IPS-NIHi7 (cell line): Measurements from ENCODE around the gene XYLB.
"Not testable (repeated sequence)": the region's sequence is repeated elsewhere in the genome, so short reads cannot be mapped to it uniquely, and the experiment has no call there.

Experiments used
- DNase-seq: peaks from one replicate; pipeline ENCODE4 v3.0.0; 2012; ENCODE audit warnings: mixed read lengths; ENCODE audit errors: extremely low spot score

Gene XYLB

GRCh38 chr3:38346587-38347410, at the start of gene XYLB:
XYLB (plus strand) TSS chr3:38346785; CDS start chr3:38346869, 84 bp downstream.
- DNase-seq = peak; percentile 94

- not testable (repeated sequence) for DNase-seq
Observed at GRCh38 chr3:38297053-38297452, 49.5 kb upstream of the XYLB start.

- no peak for DNase-seq
Observed at GRCh38 chr3:38297537-38297936, 49.0 kb upstream of the XYLB start.

- DNase-seq = no peak
Observed at GRCh38 chr3:38297947-38298711, 48.5 kb upstream of the XYLB start.

GRCh38 chr3:38306941-38307340, 39.6 kb upstream of the XYLB start:
- DNase-seq = no peak

GRCh38 chr3:38307599-38307998, 39.0 kb upstream of the XYLB start:
- no peak for DNase-seq

- no peak for DNase-seq
Observed at GRCh38 chr3:38308456-38308855, 38.1 kb upstream of the XYLB start.

- no peak for DNase-seq
Observed at GRCh38 chr3:38311476-38311875, 35.1 kb upstream of the XYLB start.

GRCh38 chr3:38311941-38312340, 34.6 kb upstream of the XYLB start:
- no peak for DNase-seq

GRCh38 chr3:38312356-38312755, 34.2 kb upstream of the XYLB start:
- no peak for DNase-seq

- no peak for DNase-seq
Observed at GRCh38 chr3:38313263-38313662, 33.3 kb upstream of the XYLB start.

GRCh38 chr3:38313695-38314094, 32.9 kb upstream of the XYLB start:
- DNase-seq = no peak

- DNase-seq = no peak
Observed at GRCh38 chr3:38314112-38314763, 32.3 kb upstream of the XYLB start.

GRCh38 chr3:38314764-38315487, 31.7 kb upstream of the XYLB start:
- no peak for DNase-seq

- no peak for DNase-seq
Observed at GRCh38 chr3:38315488-38316230, 30.9 kb upstream of the XYLB start.

- no peak for DNase-seq
Observed at GRCh38 chr3:38316356-38317191, 30.0 kb upstream of the XYLB start.

- no peak for DNase-seq
Observed at GRCh38 chr3:38317192-38317759, 29.3 kb upstream of the XYLB start.

- no peak for DNase-seq
Observed at GRCh38 chr3:38318766-38319671, 27.6 kb upstream of the XYLB start.

GRCh38 chr3:38320638-38321037, 25.9 kb upstream of the XYLB start:
- not testable (repeated sequence) for DNase-seq
